GM21825 (cell line): Measurements from ENCODE around the gene TMEM269.
A peak's percentile ranks its signal among the peaks of the same experiment; 100 is the strongest.

Experiments
- ATAC-seq: cut with Tn5 transposase; IDR thresholded peaks from one replicate; pipeline ENCODE4 v1.9.1; 2021; ENCODE audit warnings: mild to moderate bottlenecking, moderate library complexity; ENCODE audit not compliant: unreplicated experiment

Gene TMEM269

DNA sequence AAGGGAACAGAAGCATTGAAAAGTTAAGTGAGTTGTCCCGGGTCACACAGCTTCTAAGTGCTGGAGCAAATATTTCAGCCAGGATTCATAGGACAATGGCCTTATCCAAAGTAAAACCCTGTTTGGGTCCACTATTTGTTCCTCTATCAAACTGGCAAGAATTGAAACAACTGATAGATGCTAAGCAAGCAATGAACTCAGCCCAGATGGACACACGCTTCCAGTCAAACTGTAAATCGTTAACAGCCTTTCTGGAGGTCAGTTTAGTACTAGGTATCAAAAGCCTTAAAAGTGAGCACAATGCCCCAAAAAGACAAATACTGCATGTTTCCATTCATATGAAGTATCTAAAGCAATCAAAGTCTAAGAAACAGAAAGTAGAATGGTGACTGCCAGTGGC, 33.2 kb downstream of the TMEM269 start:
- no peak for ATAC-seq

- no peak for ATAC-seq
These were observed 36.0 kb downstream of the TMEM269 start for GRCh38 chr1:42820813-42821212.

GRCh38 chr1:42821690-42822089, 36.9 kb downstream of the TMEM269 start:
- no peak for ATAC-seq

DNA sequence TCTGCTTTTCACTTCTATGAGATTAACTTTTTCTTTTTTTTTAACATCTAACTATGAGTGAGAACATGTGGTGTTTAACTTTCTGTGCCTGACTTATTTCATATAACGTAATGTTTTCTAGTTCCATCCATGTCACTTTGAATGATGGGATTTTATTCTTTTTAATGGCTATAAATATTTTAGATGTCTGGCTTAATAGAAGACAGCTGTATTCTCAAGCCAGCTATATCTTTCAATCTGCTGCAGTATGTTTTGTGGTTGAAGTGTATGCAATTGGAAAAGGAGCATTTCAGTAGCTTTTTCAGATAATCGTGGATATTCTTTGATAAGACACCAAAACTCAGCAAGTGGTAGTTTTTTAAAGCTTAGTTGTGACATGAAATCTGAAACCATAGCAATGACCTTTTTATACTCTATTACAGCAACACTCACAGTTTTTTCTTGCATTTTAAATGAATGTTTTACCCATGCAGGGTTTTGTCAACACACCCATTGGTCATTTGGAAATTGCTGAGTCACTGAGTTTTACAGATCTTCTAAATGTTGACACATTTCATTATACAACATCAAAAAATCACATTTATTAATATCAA, 38.1 kb downstream of the TMEM269 start:
- ATAC-seq = no peak

- ATAC-seq = no peak
These were observed 39.8 kb downstream of the TMEM269 start for GRCh38 chr1:42824481-42825035.

GRCh38 chr1:42825036-42825851, 40.5 kb downstream of the TMEM269 start:
- ATAC-seq = no peak

GRCh38 chr1:42830631-42831030, 45.8 kb downstream of the TMEM269 start:
- no peak for ATAC-seq

DNA sequence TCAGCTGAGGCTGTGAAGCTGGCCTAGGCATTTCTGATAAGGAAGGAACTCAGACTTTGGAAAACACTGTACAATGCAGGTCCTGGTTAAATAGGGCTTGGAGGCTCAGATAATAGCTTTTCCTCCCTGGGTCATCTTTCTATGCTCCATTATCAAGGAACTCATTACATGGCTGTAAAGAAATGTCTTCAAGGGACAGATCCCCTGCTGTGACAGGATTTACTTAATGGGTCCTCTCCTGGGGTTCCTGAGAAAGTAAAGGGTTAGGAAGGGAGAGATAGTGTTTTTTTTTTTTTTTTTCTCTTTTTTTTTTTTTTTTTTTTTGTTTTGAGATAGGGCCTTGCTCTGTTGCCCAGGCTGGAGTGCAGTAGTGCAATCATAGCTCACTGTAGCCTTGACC, 46.5 kb downstream of the TMEM269 start:
- no peak for ATAC-seq

DNA sequence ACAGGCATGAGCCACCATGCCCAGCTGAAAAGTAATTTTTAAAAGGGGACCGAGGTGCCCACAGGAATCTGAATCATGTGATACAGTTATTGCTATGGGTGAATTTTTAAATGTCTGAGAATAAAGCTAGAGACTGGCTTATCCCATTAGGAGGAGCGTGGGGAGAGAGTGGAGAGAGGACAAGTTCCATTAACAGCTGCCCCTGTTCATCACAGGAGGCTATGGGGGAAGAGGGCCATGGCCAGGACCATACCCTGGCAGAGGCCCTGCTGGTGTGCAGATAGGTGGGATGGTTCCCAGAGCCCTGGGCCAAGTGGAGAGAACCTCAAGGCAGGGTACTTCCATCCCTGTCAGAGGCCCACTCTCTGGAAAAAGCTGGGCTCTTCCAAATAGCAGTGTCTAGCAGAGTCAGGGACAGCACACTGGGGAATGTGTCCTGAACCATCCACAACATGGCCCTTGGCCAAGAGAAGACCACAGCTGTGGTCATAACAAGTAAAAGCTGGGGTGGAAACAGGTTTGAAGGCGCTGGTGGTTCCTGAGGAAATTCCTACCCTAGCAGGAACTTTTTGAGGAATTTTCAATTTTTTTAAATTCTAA, 48.0 kb downstream of the TMEM269 start:
- ATAC-seq = no peak

DNA sequence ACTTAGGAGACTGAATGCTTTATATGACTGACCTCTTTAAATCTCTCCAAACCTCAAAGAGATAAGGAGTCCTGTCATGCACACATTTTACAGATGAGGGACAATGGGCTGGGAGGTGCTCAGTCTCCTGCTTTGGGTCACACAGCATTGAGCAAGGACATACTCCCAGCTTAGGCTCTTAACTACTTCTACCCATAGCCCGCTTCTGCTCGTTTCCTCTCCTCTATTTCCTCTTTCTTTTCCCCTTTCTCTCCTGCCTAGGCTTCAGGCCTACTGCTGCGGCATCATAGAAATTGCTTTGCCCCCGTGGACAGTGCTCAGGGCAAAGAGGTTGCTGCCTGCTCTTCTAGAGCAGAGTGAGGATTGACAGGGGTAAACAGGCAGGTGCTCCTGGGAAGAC, 49.2 kb downstream of the TMEM269 start:
- no peak for ATAC-seq

DNA sequence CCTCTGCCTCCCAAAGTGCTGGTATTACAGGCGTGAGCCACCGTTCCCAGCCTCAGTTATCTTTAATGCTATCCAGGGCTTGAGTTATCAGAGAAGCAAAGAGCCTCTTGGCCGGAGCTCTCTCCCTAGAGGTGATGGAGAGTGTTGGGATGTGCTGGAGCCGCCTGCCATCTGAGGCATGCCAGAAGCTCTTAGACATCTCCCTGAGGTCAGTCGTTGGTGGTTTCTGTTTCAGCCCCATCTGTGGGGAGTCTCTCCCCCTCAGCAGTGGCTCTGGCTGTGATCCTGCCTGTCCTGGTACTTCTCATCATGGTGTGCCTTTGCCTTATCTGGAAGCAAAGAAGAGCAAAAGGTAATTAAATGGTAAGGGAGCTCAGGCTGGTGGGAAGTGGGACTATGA, 50.0 kb downstream of the TMEM269 start:
- no peak for ATAC-seq

- ATAC-seq = no peak
These were observed 50.6 kb downstream of the TMEM269 start for GRCh38 chr1:42835422-42835821.

- ATAC-seq = no peak
These were observed 52.9 kb downstream of the TMEM269 start for GRCh38 chr1:42837709-42838108.

- ATAC-seq = no peak
These were observed 53.8 kb downstream of the TMEM269 start for GRCh38 chr1:42838482-42839190.

DNA sequence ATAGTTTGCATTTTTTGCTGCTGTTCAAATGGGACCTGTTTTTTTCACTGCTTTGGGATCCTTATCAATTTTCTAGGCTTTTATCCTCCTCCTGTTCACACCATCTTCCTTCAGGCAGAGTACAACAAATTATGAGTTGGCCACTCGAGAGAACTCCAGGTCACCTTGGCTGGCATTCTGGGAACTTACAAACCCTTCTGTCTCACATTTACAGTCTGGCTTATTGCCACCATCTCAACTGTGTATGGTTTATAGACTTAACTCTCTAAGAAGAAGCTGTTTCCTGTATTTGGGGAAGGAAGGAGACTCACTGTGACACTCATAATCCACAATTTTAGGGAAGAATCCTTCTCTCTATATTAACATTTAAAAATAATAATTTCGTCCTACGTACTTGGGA, 56.2 kb downstream of the TMEM269 start:
- no peak for ATAC-seq

DNA sequence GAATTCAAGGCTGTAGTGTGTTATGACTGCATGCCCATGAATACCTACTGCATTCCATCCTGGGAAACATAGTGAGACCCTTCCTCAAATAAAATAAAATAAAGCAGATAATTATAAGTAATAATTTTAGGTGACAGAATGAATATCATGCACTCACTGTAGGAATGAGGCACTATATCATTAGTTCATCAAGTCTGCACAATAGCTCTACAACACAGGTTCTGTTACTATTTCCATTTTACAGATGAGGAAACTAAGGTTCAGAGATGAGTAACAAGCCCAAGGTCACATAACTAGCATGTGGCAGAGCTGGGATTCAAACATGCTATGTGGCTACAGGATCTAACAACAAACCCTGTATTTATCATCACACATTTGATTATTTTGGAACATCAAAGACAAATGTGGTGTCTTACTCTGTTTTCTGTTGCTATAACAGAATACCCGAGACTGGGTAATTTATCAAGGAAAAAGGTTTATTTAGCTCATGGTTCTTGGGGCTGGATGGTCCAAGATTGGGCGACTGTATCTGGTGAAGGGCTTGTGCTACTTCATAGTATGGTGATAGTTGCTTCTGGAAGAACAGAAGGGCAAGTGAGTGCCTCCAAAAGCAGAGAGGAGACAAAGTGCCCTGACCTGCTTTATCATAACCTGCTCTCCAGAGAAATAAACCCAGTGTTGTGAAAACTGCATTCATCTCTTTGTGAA, 56.8 kb downstream of the TMEM269 start:
- ATAC-seq = no peak

GRCh38 chr1:42844592-42845140, 59.9 kb downstream of the TMEM269 start:
- no peak for ATAC-seq

DNA sequence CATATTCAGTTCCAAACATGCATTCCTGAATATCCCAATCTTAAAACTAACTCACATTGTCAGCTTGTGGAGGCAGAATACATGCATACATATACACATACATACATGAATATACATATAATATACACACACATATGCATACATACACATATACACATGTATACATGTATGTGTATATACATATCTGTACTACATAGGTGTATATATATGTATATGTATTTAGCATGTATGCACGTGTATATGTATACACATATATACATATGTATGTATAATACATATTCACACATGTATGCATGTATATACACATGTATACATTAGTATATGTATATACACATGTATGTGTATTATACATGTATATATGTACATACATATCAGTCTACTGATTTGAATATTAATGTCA, 60.4 kb downstream of the TMEM269 start:
- ATAC-seq = no peak

DNA sequence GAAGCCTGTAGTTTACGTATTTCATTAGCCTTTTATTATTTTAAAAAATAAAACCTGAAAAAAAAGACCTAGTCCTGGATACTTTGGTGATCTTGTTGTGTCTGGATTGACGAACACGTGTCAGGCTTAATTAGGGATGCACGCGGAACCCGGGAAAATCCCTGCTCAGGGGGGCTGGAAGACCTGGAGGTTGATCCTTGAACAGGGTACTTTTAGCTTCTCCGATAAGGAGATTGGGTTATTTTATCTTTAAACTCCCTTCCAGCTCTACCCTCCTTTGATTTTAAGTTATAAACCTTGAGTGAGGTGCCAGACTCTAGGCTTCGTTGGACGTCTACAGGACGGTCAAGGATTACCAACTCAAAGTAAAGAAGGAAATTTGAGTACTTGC, 61.1 kb downstream of the TMEM269 start:
- ATAC-seq = peak; percentile 21
